A673 (cell line): ENCODE measurements around the gene GRHL1. TPM values are rescaled to one million over a fixed set of nuclear protein-coding genes. Genes with fewer than 3 reads are reported as not detected.

Experiments used
- BruUV-seq: library from RNA; stranded (reverse); fragments of 400-500 nt; replicated peaks from 2 replicates; lab custom pipeline; 2021; lab: Mats Ljungman, UMichigan
- CTCF ChIA-PET: fragments of 300-600 bp; sonication (Branson Sonifier 250); formaldehyde crosslinking; loops from one replicate; lab custom pipeline; 2022; ENCODE audit warnings: antibody characterized with exemption; lab: Charles Lee
- POLR2A ChIA-PET: fragments of 300-600 bp; sonication (Branson Sonifier 250); formaldehyde crosslinking; loops from one replicate; lab custom pipeline; 2022; ENCODE audit warnings: antibody characterized with exemption; ENCODE audit not compliant: low non-redundant PET; lab: Charles Lee
- DNase-seq: peaks from one replicate; pipeline ENCODE4 v3.0.0-alpha.2; 2015; ENCODE audit warnings: low spot score
- H3K27ac ChIP-seq: fragments of 200-600 bp; sonication (generic); 2 replicates; pipeline ENCODE4 v1.5.1; 2016; ENCODE audit warnings: mixed run types, low read depth, mild to moderate bottlenecking, mixed read lengths, antibody characterized with exemption, low read length; ENCODE audit not compliant: poor library complexity, severe bottlenecking
- H3K27me3 ChIP-seq: fragments of 200-600 bp; sonication (generic); replicated peaks from 2 replicates; pipeline ENCODE4 v1.6.1; 2017; ENCODE audit warnings: mixed run types, low read depth, mild to moderate bottlenecking, mixed read lengths, antibody characterized with exemption, low read length; ENCODE audit not compliant: insufficient read depth, poor library complexity
- H3K36me3 ChIP-seq: fragments of 200-600 bp; sonication (generic); 2 replicates; pipeline ENCODE4 v1.6.1; 2016; ENCODE audit warnings: mixed run types, mild to moderate bottlenecking, mixed read lengths, antibody characterized with exemption, low read length; ENCODE audit not compliant: insufficient read depth, poor library complexity, severe bottlenecking
- H3K4me1 ChIP-seq: fragments of 200-600 bp; sonication (generic); 2 replicates; pipeline ENCODE4 v1.6.1; 2017; ENCODE audit warnings: mixed run types, mild to moderate bottlenecking, mixed read lengths, antibody characterized with exemption, low read length; ENCODE audit not compliant: insufficient read depth, poor library complexity, severe bottlenecking
- H3K4me3 ChIP-seq: fragments of 200-600 bp; sonication (generic); 2 replicates; pipeline ENCODE4 v1.5.1; 2016; ENCODE audit warnings: low read depth, mixed run types, mild to moderate bottlenecking, mixed read lengths, low read length; ENCODE audit not compliant: poor library complexity, severe bottlenecking
- H3K9me3 ChIP-seq: fragments of 200-600 bp; sonication (generic); 2 replicates; pipeline ENCODE4 v1.6.1; 2016; ENCODE audit warnings: mixed run types, low read depth, mild to moderate bottlenecking, mixed read lengths, antibody characterized with exemption, low read length; ENCODE audit not compliant: poor library complexity, severe bottlenecking
- CTCF ChIP-seq: fragments of 300-800, 200-600 bp; sonication (generic); conservative IDR thresholded peaks from 2 replicates; pipeline ENCODE4 v1.5.1; 2017; ENCODE audit warnings: low read depth, mild to moderate bottlenecking, antibody characterized with exemption, low read length, moderate library complexity, mixed read lengths
- EZH2 ChIP-seq: fragments of 200-600 bp; sonication (generic); IDR thresholded peaks from 2 replicates; pipeline ENCODE4 v1.6.1; 2017; ENCODE audit warnings: borderline replicate concordance, low read depth, mild to moderate bottlenecking, mixed read lengths, antibody characterized with exemption, low read length; ENCODE audit not compliant: poor library complexity, severe bottlenecking
- intact Hi-C: fragments of 100-400 bp; cut with micrococcal nuclease; formaldehyde crosslinking; loops from one replicate; pipeline ENCODE4 v1.10.0; 2022; ENCODE audit not compliant: unreplicated experiment
- total RNA-seq: library from RNA; stranded (reverse); gene quantifications from 2 replicates; pipeline ENCODE4 v1.2.3, GENCODE V29; 2021

GRHL1 gene
- total RNA-seq, 1 experiment from 2014 or later, result 0.13 TPM

GRCh38 chr2:9981655-9982054, 30.2 kb downstream of the GRHL1 start:
- TF ChIP-seq CTCF (no peak), EZH2 (no peak)
- no peaks in the 10 kb centered on the region for H3K27me3 ChIP-seq
- ChIA-PET POLR2A (no interaction called here), CTCF (no interaction called here)
- no peak overlapping the region for H3K4me3 ChIP-seq
- H3K27ac ChIP-seq, result no peak overlapping the region
- H3K4me1 ChIP-seq, result no peaks in the 10 kb centered on the region
- no peak for DNase-seq
- intact Hi-C loops, result loop anchor here (5.0 kb wide), 1 partner anchor 66 kb away; no protein-coding TSS in a partner anchor
- BruUV-seq, result no TSS peak
- no peaks in the 10 kb centered on the region for H3K36me3 ChIP-seq
- H3K9me3 ChIP-seq, result no peaks in the 10 kb centered on the region

- Histone ChIP-seq H3K4me3 (no peak overlapping the region), H3K27ac (no peak overlapping the region), H3K27me3 (no peaks in the 10 kb centered on the region), H3K36me3 (no peaks in the 10 kb centered on the region), H3K4me1 (no peaks in the 10 kb centered on the region), H3K9me3 (no peaks in the 10 kb centered on the region)
- POLR2A ChIA-PET, result no interaction called here
- TF ChIP-seq EZH2, result no peak
- TF ChIP-seq CTCF, result no peak
- CTCF ChIA-PET, result no interaction called here
- DNase-seq, result no peak
- intact Hi-C loops, result loop anchor here (5.0 kb wide), 1 partner anchor 65 kb away; no protein-coding TSS in a partner anchor
- BruUV-seq, result no TSS peak
These were observed 30.8 kb downstream of the GRHL1 start for GRCh38 chr2:9982248-9982647.

- TF ChIP-seq EZH2 (no peak), CTCF (no peak)
- ChIA-PET POLR2A (no interaction called here), CTCF (interaction anchor here (3.4 kb wide), 1 partner anchor 65 kb away, joined by 40 read pairs; no protein-coding TSS in a partner anchor)
- intact Hi-C loops, result loop anchor here (5.0 kb wide), 1 partner anchor 64 kb away; no protein-coding TSS in a partner anchor
- Histone ChIP-seq H3K27me3 (no peaks in the 10 kb centered on the region), H3K27ac (no peak overlapping the region), H3K4me1 (no peaks in the 10 kb centered on the region), H3K36me3 (no peaks in the 10 kb centered on the region), H3K4me3 (no peak overlapping the region), H3K9me3 (no peaks in the 10 kb centered on the region)
- BruUV-seq, result no TSS peak
- no peak for DNase-seq
These were observed 31.4 kb downstream of the GRHL1 start for GRCh38 chr2:9982891-9983290.
